ENCODE results near the gene NTF4. TPM values are rescaled to one million over a fixed set of nuclear protein-coding genes. Genes with fewer than 3 reads are reported as not detected.
A peak's percentile ranks its signal among the peaks of the same experiment; 100 is the strongest.
"Not testable (repeated sequence)": the region's sequence is repeated elsewhere in the genome, so short reads cannot be mapped to it uniquely, and the experiment has no call there.

NTF4 gene
- total RNA-seq, 3 donors from 2014 or later (not counting 1 experiment from before 2014, with no cell fraction given) = not detected

- WGBS (ENCODE audit: insufficient coverage) = 97% methylated on average over 3 of the region's 4 CpGs
- Histone ChIP-seq H3K27me3 (ENCODE audit: control insufficient read depth, insufficient read depth, low read length) (no peaks in the 10 kb centered on the region), H3K27ac (ENCODE audit: low read length) (no peak overlapping the region), H3K9me3 (ENCODE audit: control insufficient read depth, insufficient read depth, low read length) (no peaks in the 10 kb centered on the region), H3K4me1 (ENCODE audit: control insufficient read depth, insufficient read depth, low read length) (peaks cover 7% of the 10 kb centered on the region), H3K36me3 (ENCODE audit: control insufficient read depth, insufficient read depth, low read length) (no peaks in the 10 kb centered on the region), H3K4me3 (ENCODE audit: low read length) (no peak overlapping the region)
- intact Hi-C loops (cut with micrococcal nuclease) = no loop called here
- Mint-ChIP-seq H3K27ac (no peak overlapping the region), H3K4me1 (peaks cover 8% of the 10 kb centered on the region in 2 donors), H3K36me3 (no peaks in the 10 kb centered on the region), H3K27me3 (ENCODE audit: low read depth in 2 of 2) (peaks cover 7 to 10% of the 10 kb centered on the region in 2 donors), H3K4me3 (no peak overlapping the region), H3K9me3 (no peaks in the 10 kb centered on the region)
- ATAC-seq (no peak), DNase-seq (no peak)
- TF ChIP-seq CTCF (IDR thresholded peaks at IDR 0.05) = no peak
These were observed 15.8 kb upstream of the NTF4 start for GRCh38 chr19:49080392-49080791.

- DNase-seq; H3K4me3 ChIP-seq (ENCODE audit: low read length); intact Hi-C loops (cut with micrococcal nuclease); H3K27ac ChIP-seq (ENCODE audit: low read length); H3K27ac Mint-ChIP-seq; H3K36me3 Mint-ChIP-seq; H3K4me3 Mint-ChIP-seq; H3K9me3 ChIP-seq (ENCODE audit: control insufficient read depth, insufficient read depth, low read length); H3K36me3 ChIP-seq (ENCODE audit: control insufficient read depth, insufficient read depth, low read length); ATAC-seq; H3K9me3 Mint-ChIP-seq; H3K4me1 ChIP-seq (ENCODE audit: control insufficient read depth, insufficient read depth, low read length): not testable (repeated sequence)
- 24% methylated on average over 6 of the region's 9 CpGs for WGBS (ENCODE audit: insufficient coverage)
- Mint-ChIP-seq H3K27me3 (ENCODE audit: low read depth in 2 of 2) (peaks cover 34 to 44% of the 10 kb centered on the region in 2 donors), H3K4me1 (peaks cover 8 to 17% of the 10 kb centered on the region in 2 donors)
- H3K27me3 ChIP-seq (ENCODE audit: control insufficient read depth, insufficient read depth, low read length) = peaks cover 22% of the 10 kb centered on the region
- TF ChIP-seq CTCF (IDR thresholded peaks at IDR 0.05) = peak; percentile 23
These were observed 10.3 kb upstream of the NTF4 start for GRCh38 chr19:49074869-49075268.

GRCh38 chr19:49073514-49074378, 9.1 kb upstream of the NTF4 start:
- H3K27ac Mint-ChIP-seq = no peak overlapping the region

More at GRCh38 chr19:49073514-49074378, 9.1 kb upstream of the NTF4 start:
- intact Hi-C loops (cut with micrococcal nuclease) = no loop called here
- TF ChIP-seq CTCF (IDR thresholded peaks at IDR 0.05) = no peak
- Histone ChIP-seq H3K27me3 (ENCODE audit: control insufficient read depth, insufficient read depth, low read length) (peaks cover 22% of the 10 kb centered on the region), H3K27ac (ENCODE audit: low read length) (no peak overlapping the region), H3K4me1 (ENCODE audit: control insufficient read depth, insufficient read depth, low read length) (peaks cover 6% of the 10 kb centered on the region), H3K36me3 (ENCODE audit: control insufficient read depth, insufficient read depth, low read length) (no peaks in the 10 kb centered on the region), H3K4me3 (ENCODE audit: low read length) (no peak overlapping the region), H3K9me3 (ENCODE audit: control insufficient read depth, insufficient read depth, low read length) (no peaks in the 10 kb centered on the region)
- 75% methylated on average over 20 of the region's 23 CpGs for WGBS (ENCODE audit: insufficient coverage)
- ATAC-seq (no peak), DNase-seq (peak in 1 of 2 donors; percentile 36)
- Mint-ChIP-seq H3K9me3 (no peaks in the 10 kb centered on the region), H3K4me3 (peak overlapping the region; percentile 32), H3K4me1 (peaks cover 8 to 17% of the 10 kb centered on the region in 2 donors), H3K36me3 (no peaks in the 10 kb centered on the region), H3K27me3 (ENCODE audit: low read depth in 2 of 2) (peaks cover 45 to 53% of the 10 kb centered on the region in 2 donors)

Data from natural killer cell (primary cell).